K562 (cell line): ENCODE data around the gene UBE2V1. TPM values are rescaled to one million over a fixed set of nuclear protein-coding genes. Genes with fewer than 3 reads are reported as not detected.

Experiments
- ASH1L ChIP-seq: fragments of 450-650 bp; IDR thresholded peaks from 2 replicates; pipeline ENCODE4 v1.6.1; 2018; ENCODE audit warnings: borderline replicate concordance, mild to moderate bottlenecking, low read depth; ENCODE audit not compliant: partially characterized antibody
- CTBP1 ChIP-seq: fragments of 450-650 bp; IDR thresholded peaks from 2 replicates; pipeline ENCODE4 v1.6.1; 2016; ENCODE audit warnings: borderline replicate concordance
- ELF1 ChIP-seq: fragments of 200-800 bp; sonication (Bioruptor generic); IDR thresholded peaks from 2 replicates; pipeline ENCODE4 v1.6.1; 2016; ENCODE audit warnings: missing genetic modification characterization, missing compliant biosample characterization
- EP300 ChIP-seq: IDR thresholded peaks from 2 replicates; pipeline ENCODE4 v1.6.1; 2012; ENCODE audit warnings: low read length, improper control_type of control experiment
- FOS ChIP-seq: IDR thresholded peaks from 3 replicates; pipeline ENCODE4 v1.6.1; 2011; ENCODE audit not compliant: insufficient read length; ENCODE audit errors: extremely low read depth
- GABPA ChIP-seq: fragments of 200-800 bp; sonication (Bioruptor generic); conservative IDR thresholded peaks from 2 replicates; pipeline ENCODE4 v1.6.1; 2016; ENCODE audit warnings: low read depth, missing genetic modification characterization, missing compliant biosample characterization
- HDGF ChIP-seq: fragments of 450-650 bp; IDR thresholded peaks from 2 replicates; pipeline ENCODE4 v1.6.1; 2016
- HMGN3 ChIP-seq: IDR thresholded peaks from 2 replicates; pipeline ENCODE4 v1.6.1; 2011; ENCODE audit warnings: borderline replicate concordance, low read depth, mild to moderate bottlenecking, mixed read lengths, low read length; ENCODE audit not compliant: insufficient read length; ENCODE audit errors: extremely low read depth
- IRF9 ChIP-seq: fragments of 450-650 bp; IDR thresholded peaks from 2 replicates; pipeline ENCODE4 v1.6.1; 2016; ENCODE audit warnings: missing biosample characterization, missing genetic modification characterization
- MEIS2 ChIP-seq: fragments of 450-650 bp; IDR thresholded peaks from 2 replicates; pipeline ENCODE4 v1.6.1; 2014; ENCODE audit warnings: mild to moderate bottlenecking; ENCODE audit not compliant: partially characterized antibody
- NR2C1 ChIP-seq, 2 experiments: fragments of 450-650 bp; IDR thresholded peaks; 2 replicates each; pipeline ENCODE4 v1.6.1; 2017; ENCODE audit warnings: mild to moderate bottlenecking in 2 of 2, antibody characterized with exemption in 1 of 2, inconsistent platforms in 1 of 2, missing compliant biosample characterization in 1 of 2, missing genetic modification characterization in 1 of 2
- SMARCA5 ChIP-seq: fragments of 450-650 bp; IDR thresholded peaks from 2 replicates; pipeline ENCODE4 v1.6.1; 2016
- TSC22D4 ChIP-seq: fragments of 450-650 bp; IDR thresholded peaks from 2 replicates; pipeline ENCODE4 v1.6.1; 2016; ENCODE audit warnings: missing genetic modification characterization, missing biosample characterization, control low read depth
- ZNF23 ChIP-seq: fragments of 250-450 bp; sonication (Bioruptor Pico); IDR thresholded peaks from 2 replicates; pipeline ENCODE4 v1.4.0; 2020; ENCODE audit warnings: mild to moderate bottlenecking
- ZNF583 ChIP-seq: fragments of 250-450 bp; sonication (Bioruptor Pico); IDR thresholded peaks from 2 replicates; pipeline ENCODE4 v1.4.0; 2020
- ZNF668 ChIP-seq: fragments of 250-450 bp; sonication (Bioruptor Pico); IDR thresholded peaks from 2 replicates; pipeline ENCODE4 v1.8.0; 2022; ENCODE audit warnings: mild to moderate bottlenecking, inconsistent platforms
- ZNF780A ChIP-seq: fragments of 250-450 bp; sonication (Bioruptor Pico); IDR thresholded peaks from 2 replicates; pipeline ENCODE4 v1.5.0; 2021; ENCODE audit warnings: mild to moderate bottlenecking
- polyA plus RNA-seq, 8 experiments: library from polyadenylated mRNA; depleted of rRNA in 4 of 8; stranded (reverse) in 5 of 8; unstranded in 3 of 8; fragments of >200 nt; fragmentation: Nextera tagmentation in 2 of 8; fragmentation: Illumina TruSeq in 1 of 8; extraction: Ambion mirVana in 2 of 8; extraction: Trizol in 1 of 8; gene quantifications; 2 replicates each; pipeline versions ENCODE4 v1.2.1 to v1.2.3, GENCODE V29; 2011 to 2014; ENCODE audit warnings: inconsistent platforms in 1 of 8, missing spikeins in 1 of 8
- total RNA-seq, 7 experiments: library from RNA; depleted of rRNA in 6 of 7; stranded (reverse); fragments of >200 nt in 6 of 7; fragmentation: Illumina TruSeq in 2 of 7; extraction: Trizol in 2 of 7; gene quantifications; 2 replicates each; pipeline versions ENCODE4 v1.2.1 to v1.2.3, GENCODE V29; 2011 to 2021; ENCODE audit warnings: low replicate concordance in 1 of 7
- TF ChIP-seq, protein P1 (sequence below), 2 experiments: IDR thresholded peaks; 2 replicates each; pipeline ENCODE4 v1.6.1; 2011; ENCODE audit warnings: borderline replicate concordance in 1 of 2, control low read depth in 1 of 2, low read depth in 1 of 2, low read length in 1 of 2, mild to moderate bottlenecking in 1 of 2, mixed read lengths in 1 of 2, moderate library complexity in 1 of 2; ENCODE audit not compliant: insufficient read depth in 1 of 2, insufficient read length in 1 of 2, poor library complexity in 1 of 2, severe bottlenecking in 1 of 2; ENCODE audit errors: extremely low read depth in 1 of 2

UBE2V1 gene
- total and polyA plus RNA-seq, 9 of the 15 experiments (the other 6 are each of a cell fraction or from before 2014, with no cell fraction given): 93.0 to 357 (median 119) TPM

GRCh38 chr20:50153500-50154377, 40.8 kb upstream of the UBE2V1 start, which contains the start of gene PEDS1 (continued):
- no peak for TF ChIP-seq IRF9 (tag)
- peak; percentile 18 for TF ChIP-seq MEIS2
- no peak for TF ChIP-seq ELF1
- TF ChIP-seq CTBP1: peak; percentile 97
- no peak for TF ChIP-seq TSC22D4 (tag)
- no peak for TF ChIP-seq SMARCA5
- TF ChIP-seq GABPA (tag): 0 out of 2 replicates have a peak, but pooled peaks have one; percentile 26
- TF ChIP-seq ZNF583 (CRISPR knock-in tag): no peak
- no peak for TF ChIP-seq EP300
- TF ChIP-seq, protein P1, sequence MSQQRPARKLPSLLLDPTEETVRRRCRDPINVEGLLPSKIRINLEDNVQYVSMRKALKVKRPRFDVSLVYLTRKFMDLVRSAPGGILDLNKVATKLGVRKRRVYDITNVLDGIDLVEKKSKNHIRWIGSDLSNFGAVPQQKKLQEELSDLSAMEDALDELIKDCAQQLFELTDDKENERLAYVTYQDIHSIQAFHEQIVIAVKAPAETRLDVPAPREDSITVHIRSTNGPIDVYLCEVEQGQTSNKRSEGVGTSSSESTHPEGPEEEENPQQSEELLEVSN (IDR thresholded peaks at IDR 0.05; ENCODE audit: borderline replicate concordance in 1 of 2, extremely low read depth in 1 of 2, insufficient read depth in 1 of 2, insufficient read length in 1 of 2, low read depth in 1 of 2, low read length in 1 of 2, poor library complexity in 1 of 2, severe bottlenecking in 1 of 2): peak; percentile 94 to 98
- TF ChIP-seq HMGN3: peak; percentile 60
- TF ChIP-seq HDGF: no peak
- TF ChIP-seq NR2C1 (IDR thresholded peaks at IDR 0.05): no peak
- TF ChIP-seq NR2C1 (tag; IDR thresholded peaks at IDR 0.05): no peak
- 0 out of 2 replicates have a peak, but pooled peaks have one; percentile 5 for TF ChIP-seq ZNF668
- TF ChIP-seq ZNF780A (CRISPR knock-in tag): no peak
- TF ChIP-seq ASH1L: no peak
- TF ChIP-seq ZNF23 (CRISPR knock-in tag): no peak
- TF ChIP-seq FOS: peak; percentile 85
